ENCODE results near the gene MAOB.

- TF ChIP-seq POLR2A (IDR thresholded peaks at IDR 0.05; ENCODE audit: low read depth, low read length) (no peak), MYC (IDR thresholded peaks at IDR 0.05; ENCODE audit: low read depth, low read length) (no peak), CTCF (IDR thresholded peaks at IDR 0.05; ENCODE audit: extremely low read depth in 1 of 2, insufficient read depth in 1 of 2, low read depth in 1 of 2, low read length in 2 of 2) (no peak), EZH2 (IDR thresholded peaks at IDR 0.05; ENCODE audit: borderline replicate concordance, low read depth, low read length, severe bottlenecking) (no peak), GATA2 (IDR thresholded peaks at IDR 0.05; ENCODE audit: insufficient read depth, insufficient read length, low read depth, low read length) (no peak), JUN (IDR thresholded peaks at IDR 0.05; ENCODE audit: borderline replicate concordance, insufficient read depth, insufficient read length, low read depth) (no peak), POLR2AphosphoS5 (IDR thresholded peaks at IDR 0.05; ENCODE audit: insufficient read depth, low read depth, low read length) (no peak), MAX (IDR thresholded peaks at IDR 0.05; ENCODE audit: insufficient read depth, insufficient read length) (no peak), FOS (IDR thresholded peaks at IDR 0.05; ENCODE audit: borderline replicate concordance, insufficient read depth, low read length) (no peak)
Observed at GRCh38 chrX:43734444-43734843, 147.8 kb downstream of the MAOB start.

Measured in endothelial cell of umbilical vein (primary cell).